Smooth muscle cell (in vitro differentiated cells): ENCODE measurements around the gene NEAT1. TPM values are rescaled to one million over a fixed set of nuclear protein-coding genes. Genes with fewer than 3 reads are reported as not detected.
"Not testable (repeated sequence)": the region's sequence is repeated elsewhere in the genome, so short reads cannot be mapped to it uniquely, and the experiment has no call there.

ENCODE experiments used
- DNase-seq: peaks from one replicate; lab custom pipeline; 2025; ENCODE audit not compliant: unreplicated experiment; lab: John Stamatoyannopoulos, UW
- H2AFZ ChIP-seq: fragments of 200-600 bp; sonication (generic); 2 replicates; pipeline ENCODE4 v1.6.0; 2016; ENCODE audit warnings: antibody characterized with exemption, low read depth, mild to moderate bottlenecking
- H3F3A ChIP-seq: fragments of 200-600 bp; sonication (generic); 2 replicates; pipeline ENCODE4 v1.6.0; 2017; ENCODE audit warnings: antibody characterized with exemption, low read depth
- H3K27ac ChIP-seq: fragments of 200-600 bp; sonication (generic); 2 replicates; pipeline ENCODE4 v1.5.1; 2016; ENCODE audit warnings: low read depth, mild to moderate bottlenecking
- H3K27me3 ChIP-seq: fragments of 200-600 bp; sonication (generic); 2 replicates; pipeline ENCODE4 v1.6.1; 2016; ENCODE audit warnings: low read depth, mild to moderate bottlenecking
- H3K36me3 ChIP-seq: fragments of 200-600 bp; sonication (generic); 2 replicates; pipeline ENCODE4 v1.5.1; 2016; ENCODE audit warnings: low read depth
- H3K4me1 ChIP-seq: fragments of 200-600 bp; sonication (generic); 2 replicates; pipeline ENCODE4 v1.5.1; 2016; ENCODE audit warnings: low read depth
- H3K4me2 ChIP-seq: fragments of 200-600 bp; sonication (generic); 2 replicates; pipeline ENCODE4 v1.6.0; 2016; ENCODE audit warnings: mild to moderate bottlenecking
- H3K4me3 ChIP-seq: fragments of 200-600 bp; sonication (generic); 2 replicates; pipeline ENCODE4 v1.5.1; 2016; ENCODE audit warnings: mild to moderate bottlenecking
- H3K79me2 ChIP-seq: fragments of 200-600 bp; sonication (generic); 2 replicates; pipeline ENCODE4 v1.6.0; 2016; ENCODE audit warnings: low read depth, mild to moderate bottlenecking
- H3K9ac ChIP-seq: fragments of 200-600 bp; sonication (generic); 2 replicates; pipeline ENCODE4 v1.6.0; 2016; ENCODE audit warnings: low read depth
- H3K9me3 ChIP-seq: fragments of 200-600 bp; sonication (generic); replicated peaks from 2 replicates; pipeline ENCODE4 v1.5.1; 2016; ENCODE audit warnings: low read depth
- H4K20me1 ChIP-seq: fragments of 200-600 bp; sonication (generic); 2 replicates; pipeline ENCODE4 v1.6.0; 2016; ENCODE audit warnings: low read depth
- CTCF ChIP-seq: fragments of 200-600 bp; sonication (generic); IDR thresholded peaks from 2 replicates; pipeline ENCODE4 v1.5.1; 2017; ENCODE audit warnings: borderline replicate concordance, mild to moderate bottlenecking, antibody characterized with exemption; ENCODE audit not compliant: insufficient read depth, poor library complexity, severe bottlenecking
- WGBS: methylation state at CpG from one replicate; pipeline ENCODE4 v1.1.7; 2016; ENCODE audit warnings: low lambda C conversion rate; 5-methylcytosine and 5-hydroxymethylcytosine counted together
- polyA plus RNA-seq: library from polyadenylated mRNA; unstranded; fragments of >200 nt; fragmentation: Nextera tagmentation; extraction: Ambion mirVana; gene quantifications from 2 replicates; pipeline ENCODE4 v1.2.1, GENCODE V29; 2016
- total RNA-seq: library from RNA; depleted of rRNA; stranded (reverse); fragments of >200 nt; gene quantifications from 2 replicates; pipeline ENCODE4 v1.2.3, GENCODE V29; 2014

The NEAT1 gene
- total and polyA plus RNA-seq, 2 experiments from 2014 or later = 14.9 to 155 TPM

- no peak for TF ChIP-seq CTCF
- Histone ChIP-seq H3K79me2 (peaks cover 3% of the 10 kb centered on the region), H3K36me3 (no peaks in the 10 kb centered on the region), H3K27ac (peak overlapping the region; percentile 56), H3K27me3 (no peaks in the 10 kb centered on the region), H4K20me1 (peaks cover 39% of the 10 kb centered on the region), H3K4me2 (no peak overlapping the region), H2AFZ (no peak overlapping the region), H3K4me1 (no peaks in the 10 kb centered on the region), H3K9ac (no peak overlapping the region), H3K4me3 (no peak overlapping the region), H3F3A (peaks cover 40% of the 10 kb centered on the region), H3K9me3 (no peaks in the 10 kb centered on the region)
- no peak for DNase-seq
- WGBS = 86% methylated on average over 3 of the region's 3 CpGs
These were observed 26.0 kb downstream of the NEAT1 start for GRCh38 chr11:65448418-65449105.

- Histone ChIP-seq H3K79me2 (peaks cover 12% of the 10 kb centered on the region), H4K20me1 (peaks cover 12% of the 10 kb centered on the region), H3F3A (peaks cover 22% of the 10 kb centered on the region)
- not testable (repeated sequence) for H3K4me1 ChIP-seq, H2AFZ ChIP-seq, H3K27ac ChIP-seq, H3K27me3 ChIP-seq, H3K4me3 ChIP-seq, DNase-seq, H3K9ac ChIP-seq, H3K36me3 ChIP-seq, H3K9me3 ChIP-seq, H3K4me2 ChIP-seq
- no CpG with 5 or more reads among the region's 30 CpGs for WGBS
These were observed 28.7 kb downstream of the NEAT1 start for GRCh38 chr11:65451301-65451700.

DNA sequence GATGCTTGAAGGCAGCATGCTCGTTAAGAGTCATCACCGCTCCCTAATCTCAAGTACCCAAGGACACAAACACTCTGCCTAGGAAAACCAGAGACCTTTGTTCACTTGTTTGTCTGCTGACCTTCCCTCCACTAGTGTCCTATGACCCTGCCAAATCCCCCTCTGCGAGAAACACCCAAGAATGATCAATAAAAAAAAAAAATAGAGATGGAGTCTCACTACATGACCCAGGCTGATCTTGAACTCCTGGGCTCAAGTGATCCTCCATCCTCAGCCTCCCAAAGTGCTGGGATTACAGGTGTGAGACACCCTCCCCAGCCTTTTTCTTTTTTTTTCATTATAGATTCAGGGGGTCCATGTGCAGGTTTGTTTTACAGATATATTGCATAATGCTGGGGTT, 29.7 kb downstream of the NEAT1 start:
- Histone ChIP-seq H3F3A (peaks cover 17% of the 10 kb centered on the region), H3K27ac (peak overlapping the region; percentile 19), H3K79me2 (peaks cover 20% of the 10 kb centered on the region)
- WGBS = 88% methylated on average over 1 of the region's 3 CpGs
- H3K36me3 ChIP-seq, H3K9ac ChIP-seq, H3K4me1 ChIP-seq, H2AFZ ChIP-seq, H3K9me3 ChIP-seq, H3K4me2 ChIP-seq, H3K27me3 ChIP-seq, H4K20me1 ChIP-seq, DNase-seq, H3K4me3 ChIP-seq: not testable (repeated sequence)

GRCh38 chr11:65452806-65453490, 30.4 kb downstream of the NEAT1 start:
- Histone ChIP-seq H3K4me1 (peaks cover 5% of the 10 kb centered on the region), H3K4me3 (no peak overlapping the region), H3K9ac (no peak overlapping the region), H3F3A (peaks cover 10% of the 10 kb centered on the region), H3K4me2 (no peak overlapping the region), H3K79me2 (peaks cover 24% of the 10 kb centered on the region), H2AFZ (no peak overlapping the region), H3K36me3 (no peaks in the 10 kb centered on the region), H3K9me3 (no peaks in the 10 kb centered on the region), H4K20me1 (no peaks in the 10 kb centered on the region), H3K27me3 (no peaks in the 10 kb centered on the region), H3K27ac (peak overlapping the region; percentile 19)
- WGBS = 77% methylated on average over 8 of the region's 8 CpGs
- TF ChIP-seq CTCF = no peak
- no peak for DNase-seq
